GM10266 (cell line): ENCODE data around the gene TBX22.
"Not testable (repeated sequence)": the region's sequence is repeated elsewhere in the genome, so short reads cannot be mapped to it uniquely, and the experiment has no call there.

Experiments used
- DNase-seq: peaks from one replicate; pipeline ENCODE4 v3.0.0; 2012; ENCODE audit errors: extremely low spot score
- CTCF ChIP-seq: IDR thresholded peaks from 2 replicates; pipeline ENCODE4 v1.5.1; 2012; ENCODE audit warnings: mild to moderate bottlenecking, low read depth; ENCODE audit not compliant: control insufficient read depth, insufficient read depth; ENCODE audit errors: missing control alignments

The TBX22 gene

GRCh38 chrX:80022363-80023031 is 7.9 kb downstream of the TBX22 start:
- no peak for TF ChIP-seq CTCF
- DNase-seq: no peak

- no peak for TF ChIP-seq CTCF
- DNase-seq: no peak
Observed at GRCh38 chrX:80026116-80026515, 11.6 kb downstream of the TBX22 start.

DNA sequence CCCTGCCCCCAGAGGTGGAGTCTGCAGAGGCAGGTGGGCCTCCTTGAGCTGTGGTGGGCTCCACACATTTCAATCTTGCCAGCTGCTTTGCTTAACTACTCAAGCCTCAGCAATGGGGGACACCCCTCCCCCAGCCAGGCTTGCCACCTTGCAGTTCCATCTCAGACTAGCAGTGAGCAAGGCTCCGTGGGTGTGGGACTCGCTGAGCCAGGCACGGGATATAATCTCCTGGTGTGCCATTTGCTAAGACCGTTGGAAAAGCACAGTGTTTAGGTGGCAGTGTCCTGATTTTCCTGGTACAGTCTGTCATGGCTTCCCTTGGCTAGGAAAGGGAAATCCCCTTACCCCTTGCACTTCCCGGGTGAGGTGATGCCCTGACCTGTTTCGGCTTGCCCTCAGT is 51.6 kb downstream of the TBX22 start:
- DNase-seq: not testable (repeated sequence)

GRCh38 chrX:80075625-80076024 is 61.1 kb downstream of the TBX22 start:
- not testable (repeated sequence) for DNase-seq
